Endodermal cell (in vitro differentiated cells): ENCODE measurements around the gene MLANA. TPM values are rescaled to one million over a fixed set of nuclear protein-coding genes. Genes with fewer than 3 reads are reported as not detected.

Experiments
- DNase-seq: peaks from one replicate; pipeline ENCODE4 v3.0.0-alpha.2; 2017
- H3K27ac ChIP-seq: 2 replicates; pipeline ENCODE4 v1.5.1; 2013; ENCODE audit warnings: mild to moderate bottlenecking, low read depth, low read length, moderate library complexity
- H3K27me3 ChIP-seq: 2 replicates; pipeline ENCODE4 v1.6.1; 2013; ENCODE audit warnings: mild to moderate bottlenecking, low read length, moderate library complexity; ENCODE audit not compliant: insufficient read depth, control insufficient read depth, poor library complexity, severe bottlenecking
- H3K36me3 ChIP-seq: 2 replicates; pipeline ENCODE4 v1.7.0; 2013; ENCODE audit warnings: mild to moderate bottlenecking, low read length, moderate library complexity; ENCODE audit not compliant: control insufficient read depth, insufficient read depth
- H3K4me1 ChIP-seq: one replicate; pipeline ENCODE4 v1.7.0; 2013; ENCODE audit warnings: low read length; ENCODE audit not compliant: control insufficient read depth, insufficient read depth
- H3K4me3 ChIP-seq: 2 replicates; pipeline ENCODE4 v1.5.1; 2013; ENCODE audit warnings: mild to moderate bottlenecking, low read length, moderate library complexity
- H3K9ac ChIP-seq: 2 replicates; pipeline ENCODE4 v1.6.1; 2013; ENCODE audit warnings: mild to moderate bottlenecking, low read length, moderate library complexity; ENCODE audit not compliant: poor library complexity, severe bottlenecking; ENCODE audit errors: extremely low read depth
- H3K9me3 ChIP-seq: 2 replicates; pipeline ENCODE4 v1.6.1; 2013; ENCODE audit warnings: mild to moderate bottlenecking, low read length, moderate library complexity; ENCODE audit not compliant: control insufficient read depth
- H3K27ac Mint-ChIP-seq: 2 replicates; pipeline ENCODE4 v1.8.0; 2020; ENCODE audit warnings: mixed read lengths
- H3K27me3 Mint-ChIP-seq: 2 replicates; pipeline ENCODE4 v1.8.0; 2021; ENCODE audit warnings: mild to moderate bottlenecking, mixed read lengths; ENCODE audit not compliant: insufficient read depth
- H3K36me3 Mint-ChIP-seq: 2 replicates; pipeline ENCODE4 v1.8.0; 2020; ENCODE audit warnings: low read depth, mixed read lengths
- H3K4me1 Mint-ChIP-seq: 2 replicates; pipeline ENCODE4 v1.8.0; 2020; ENCODE audit warnings: mixed read lengths
- H3K4me3 Mint-ChIP-seq: 2 replicates; pipeline ENCODE4 v1.8.0; 2020; ENCODE audit warnings: mild to moderate bottlenecking, moderate library complexity, mixed read lengths
- H3K9me3 Mint-ChIP-seq: 2 replicates; pipeline ENCODE4 v1.8.0; 2020; ENCODE audit warnings: mild to moderate bottlenecking, mixed read lengths
- CTCF ChIP-seq: fragments of 200-600 bp; sonication (generic); conservative IDR thresholded peaks from 2 replicates; pipeline ENCODE4 v1.5.0; 2021; ENCODE audit warnings: antibody characterized with exemption, mild to moderate bottlenecking
- WGBS, 2 experiments: methylation state at CpG; one replicate each; pipeline versions ENCODE4 v1.1.5 to v1.1.7; 2013; ENCODE audit warnings: missing lambda C conversion rate in 2 of 2, mixed read lengths in 1 of 2; ENCODE audit not compliant: insufficient coverage in 1 of 2, insufficient read length in 1 of 2; 5-methylcytosine and 5-hydroxymethylcytosine counted together
- total RNA-seq, 2 donors: library from RNA; stranded (reverse); fragmentation: NEBNext Ultra II Directional in 1 of 2; extraction: Animal tissue kit (Norgen Biotek cat#: 25700) in 1 of 2; gene quantifications; 2 replicates in 1 of 2; 3 replicates in 1 of 2; pipeline ENCODE4 v1.2.1, GENCODE V29; 2021

Gene MLANA
- total RNA-seq, 2 donors from 2014 or later = not detected

- Histone ChIP-seq H3K9ac (no peak overlapping the region), H3K4me1 (peaks cover 4% of the 10 kb centered on the region), H3K4me3 (no peak overlapping the region), H3K27me3 (no peaks in the 10 kb centered on the region), H3K27ac (no peak overlapping the region), H3K9me3 (no peaks in the 10 kb centered on the region), H3K36me3 (no peaks in the 10 kb centered on the region)
- 100% methylated on average over 1 to 2 of the region's 2 CpGs for WGBS, 2 experiments
- H3K4me1 Mint-ChIP-seq = peaks cover 24% of the 10 kb centered on the region
- no peak for TF ChIP-seq CTCF
- no peak overlapping the region for H3K27ac Mint-ChIP-seq
- H3K27me3 Mint-ChIP-seq = peaks cover 3% of the 10 kb centered on the region
- no peaks in the 10 kb centered on the region for H3K9me3 Mint-ChIP-seq
- H3K36me3 Mint-ChIP-seq = no peaks in the 10 kb centered on the region
- DNase-seq = no peak
- H3K4me3 Mint-ChIP-seq = no peak overlapping the region
Observed at GRCh38 chr9:5851445-5851844, 39.2 kb upstream of the MLANA start.

- TF ChIP-seq CTCF = no peak
- WGBS, 2 experiments = 79 to 100% methylated on average over 1 of the region's 1 CpG
- peak overlapping the region; percentile 50 for H3K27ac Mint-ChIP-seq
- no peak overlapping the region for H3K4me3 ChIP-seq
- no peak for DNase-seq
- H3K27ac ChIP-seq = no peak overlapping the region
- H3K36me3 Mint-ChIP-seq = no peaks in the 10 kb centered on the region
- peaks cover 5% of the 10 kb centered on the region for H3K27me3 Mint-ChIP-seq
- H3K36me3 ChIP-seq = no peaks in the 10 kb centered on the region
- peaks cover 7% of the 10 kb centered on the region for H3K27me3 ChIP-seq
- no peaks in the 10 kb centered on the region for H3K9me3 ChIP-seq
- no peaks in the 10 kb centered on the region for H3K9me3 Mint-ChIP-seq
- H3K4me3 Mint-ChIP-seq = no peak overlapping the region
- H3K4me1 ChIP-seq = peaks cover 4% of the 10 kb centered on the region
- H3K9ac ChIP-seq = no peak overlapping the region
- H3K4me1 Mint-ChIP-seq = peaks cover 22% of the 10 kb centered on the region
Observed at GRCh38 chr9:5852987-5853386, 37.7 kb upstream of the MLANA start.

- Histone ChIP-seq H3K36me3 (no peaks in the 10 kb centered on the region), H3K9ac (no peak overlapping the region), H3K9me3 (no peaks in the 10 kb centered on the region), H3K4me1 (peaks cover 2% of the 10 kb centered on the region), H3K27me3 (peaks cover 7% of the 10 kb centered on the region), H3K27ac (no peak overlapping the region), H3K4me3 (no peak overlapping the region)
- no peak for TF ChIP-seq CTCF
- H3K4me1 Mint-ChIP-seq = peaks cover 18% of the 10 kb centered on the region
- WGBS, 2 experiments = 93 to 95% methylated on average over 2 to 3 of the region's 3 CpGs
- H3K27ac Mint-ChIP-seq = no peak overlapping the region
- H3K9me3 Mint-ChIP-seq = no peaks in the 10 kb centered on the region
- DNase-seq = no peak
- H3K4me3 Mint-ChIP-seq = no peak overlapping the region
- no peaks in the 10 kb centered on the region for H3K36me3 Mint-ChIP-seq
- peaks cover 8% of the 10 kb centered on the region for H3K27me3 Mint-ChIP-seq
Observed at GRCh38 chr9:5853617-5854016, 37.1 kb upstream of the MLANA start.
